Occipital lobe (tissue), 2 donors: Measurements from ENCODE around the gene ATP7B. TPM values are rescaled to one million over a fixed set of nuclear protein-coding genes. Genes with fewer than 3 reads are reported as not detected.
"Not testable (repeated sequence)": the region's sequence is repeated elsewhere in the genome, so short reads cannot be mapped to it uniquely, and the experiment has no call there.

Experiments
- DNase-seq: peaks from one replicate; lab custom pipeline; 2025; lab: John Stamatoyannopoulos, UW
- total RNA-seq: library from RNA; depleted of rRNA; stranded (reverse); fragments of >200 nt; gene quantifications from one replicate; pipeline ENCODE4 v1.2.3, GENCODE V29; 2014

ATP7B gene
- 11.1 TPM for total RNA-seq

GRCh38 chr13:52010890-52011631, at the start of gene ATP7B:
Gene ATP7B (minus strand): TSS chr13:52011450. CDS start chr13:52011337, 113 bp downstream.
- DNase-seq: no peak

- DNase-seq: no peak
Measured at GRCh38 chr13:52053460-52053859, 42.2 kb upstream of the ATP7B start.

- DNase-seq: no peak
Measured at GRCh38 chr13:52051400-52051799, 40.1 kb upstream of the ATP7B start.

GRCh38 chr13:52048516-52048915, 37.3 kb upstream of the ATP7B start:
- DNase-seq: no peak

GRCh38 chr13:52047463-52047862, 36.2 kb upstream of the ATP7B start:
- no peak for DNase-seq

- no peak for DNase-seq
Measured at GRCh38 chr13:52043675-52044074, 32.4 kb upstream of the ATP7B start.

GRCh38 chr13:52036037-52036436, 24.8 kb upstream of the ATP7B start:
- no peak for DNase-seq

GRCh38 chr13:52034616-52035226, 23.5 kb upstream of the ATP7B start:
- DNase-seq: no peak

GRCh38 chr13:52033039-52033438, 21.8 kb upstream of the ATP7B start:
- DNase-seq: no peak

- DNase-seq: not testable (repeated sequence)
Measured at GRCh38 chr13:52030401-52030800, 19.2 kb upstream of the ATP7B start.

- DNase-seq: no peak
Measured at GRCh38 chr13:52029569-52029968, 18.3 kb upstream of the ATP7B start.

- no peak for DNase-seq
Measured at GRCh38 chr13:52027832-52028231, 16.6 kb upstream of the ATP7B start.

GRCh38 chr13:52026246-52026626, 15.0 kb upstream of the ATP7B start:
- no peak for DNase-seq

GRCh38 chr13:52025475-52026245, 14.4 kb upstream of the ATP7B start:
- DNase-seq: no peak

GRCh38 chr13:52024481-52024880, 13.2 kb upstream of the ATP7B start, which contains the start of gene UTP14C:
Gene UTP14C (plus strand): TSS chr13:52024691. CDS start chr13:52028805, 4,114 bp downstream.
- DNase-seq: no peak

GRCh38 chr13:52022356-52022755, 11.1 kb upstream of the ATP7B start:
- no peak for DNase-seq

GRCh38 chr13:52020191-52020590, 8.9 kb upstream of the ATP7B start:
- DNase-seq: no peak

GRCh38 chr13:52016296-52016695, 5.0 kb upstream of the ATP7B start:
- DNase-seq: no peak

GRCh38 chr13:52012512-52012836, 1.2 kb upstream of the ATP7B start:
- no peak for DNase-seq

- DNase-seq: peak; percentile 97
Measured at GRCh38 chr13:52011632-52012511, 622 bp upstream of the ATP7B start, which contains the start of gene ALG11. Gene ALG11 (plus strand): TSS chr13:52012398. CDS start chr13:52012419, 21 bp downstream.

GRCh38 chr13:52009946-52010345, 1.3 kb downstream of the ATP7B start:
- no peak for DNase-seq
